DND-41 (cell line): Measurements from ENCODE around the gene FBXW7.

Experiments
- EZH2 ChIP-seq: IDR thresholded peaks from 3 replicates; pipeline ENCODE4 v1.6.1; 2012; ENCODE audit warnings: borderline replicate concordance, low read depth, mild to moderate bottlenecking, moderate library complexity, low read length, inconsistent platforms; ENCODE audit not compliant: severe bottlenecking
- TF ChIP-seq, protein P1 (sequence below): IDR thresholded peaks from 2 replicates; pipeline ENCODE4 v1.5.1; 2012; ENCODE audit warnings: borderline replicate concordance, low read length, moderate library complexity, mild to moderate bottlenecking; ENCODE audit not compliant: poor library complexity, severe bottlenecking; ENCODE audit errors: extremely low read depth

GRCh38 chr4:152513078-152513477, 22.8 kb downstream of the FBXW7 start:
- TF ChIP-seq, protein P1, sequence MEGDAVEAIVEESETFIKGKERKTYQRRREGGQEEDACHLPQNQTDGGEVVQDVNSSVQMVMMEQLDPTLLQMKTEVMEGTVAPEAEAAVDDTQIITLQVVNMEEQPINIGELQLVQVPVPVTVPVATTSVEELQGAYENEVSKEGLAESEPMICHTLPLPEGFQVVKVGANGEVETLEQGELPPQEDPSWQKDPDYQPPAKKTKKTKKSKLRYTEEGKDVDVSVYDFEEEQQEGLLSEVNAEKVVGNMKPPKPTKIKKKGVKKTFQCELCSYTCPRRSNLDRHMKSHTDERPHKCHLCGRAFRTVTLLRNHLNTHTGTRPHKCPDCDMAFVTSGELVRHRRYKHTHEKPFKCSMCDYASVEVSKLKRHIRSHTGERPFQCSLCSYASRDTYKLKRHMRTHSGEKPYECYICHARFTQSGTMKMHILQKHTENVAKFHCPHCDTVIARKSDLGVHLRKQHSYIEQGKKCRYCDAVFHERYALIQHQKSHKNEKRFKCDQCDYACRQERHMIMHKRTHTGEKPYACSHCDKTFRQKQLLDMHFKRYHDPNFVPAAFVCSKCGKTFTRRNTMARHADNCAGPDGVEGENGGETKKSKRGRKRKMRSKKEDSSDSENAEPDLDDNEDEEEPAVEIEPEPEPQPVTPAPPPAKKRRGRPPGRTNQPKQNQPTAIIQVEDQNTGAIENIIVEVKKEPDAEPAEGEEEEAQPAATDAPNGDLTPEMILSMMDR, result no peak
- TF ChIP-seq EZH2, result no peak
